K562 (cell line): Measurements from ENCODE around the gene GCNT2. TPM values are rescaled to one million over a fixed set of nuclear protein-coding genes. Genes with fewer than 3 reads are reported as not detected.
A peak's percentile ranks its signal among the peaks of the same experiment; 100 is the strongest.

Experiments
- ATAC-seq: fragments of 200-7000 bp; cut with Tn5 transposase; 3 replicates; pipeline ENCODE4 v1.9.1; 2020; ENCODE audit warnings: moderate library complexity
- BruUV-seq: library from RNA; stranded (reverse); fragments of 400-500 nt; replicated peaks from 2 replicates; lab custom pipeline; 2021; lab: Mats Ljungman, UMichigan
- CTCF ChIA-PET: fragments of 300-600 bp; formaldehyde crosslinking; extraction: SDS; loops from one replicate; lab custom pipeline; 2021; ENCODE audit warnings: low intra/inter-chr PET ratio; lab: Yijun Ruan, JAX
- POLR2A ChIA-PET: fragments of 300-600, 350-650 bp; sonication (Branson Sonifier 250); formaldehyde crosslinking; extraction: SDS; loops from one replicate; lab custom pipeline; 2021; ENCODE audit warnings: antibody characterized with exemption, inconsistent platforms; lab: Yijun Ruan, JAX
- DNase-seq, 4 experiments: peaks; one replicate each; pipeline versions ENCODE4 v3.0.0 to v3.0.0-alpha.2; 2011 to 2018; ENCODE audit warnings: low spot score in 3 of 4, mixed read lengths in 3 of 4; ENCODE audit errors: extremely low read depth in 1 of 4
- FAIRE-seq: peaks from 2 replicates; lab custom pipeline; 2011; peaks lifted over from hg19 to GRCh38; lab: Jason Lieb, UNC
- H2AFZ ChIP-seq: 2 replicates; pipeline ENCODE4 v1.6.0; 2011; ENCODE audit warnings: low read depth, low read length, control low read depth, inconsistent platforms
- H3K27ac ChIP-seq: fragments of 200-600 bp; 3 replicates; pipeline ENCODE4 v1.8.0; 2011; ENCODE audit warnings: low read depth, mild to moderate bottlenecking, control low read depth, inconsistent platforms, low read length, moderate library complexity, mixed read lengths; ENCODE audit errors: extremely low read depth
- H3K27me3 ChIP-seq, 2 experiments: fragments of 300-600 bp in 1 of 2; 2 replicates in 1 of 2; 3 replicates in 1 of 2; pipeline versions ENCODE4 v1.6.0 to v1.8.0; 2011; ENCODE audit warnings: inconsistent platforms in 2 of 2, low read length in 2 of 2, mild to moderate bottlenecking in 1 of 2, mixed read lengths in 1 of 2, moderate library complexity in 1 of 2; ENCODE audit not compliant: control insufficient read depth in 2 of 2, insufficient read depth in 2 of 2
- H3K36me3 ChIP-seq: fragments of 300-600 bp; 3 replicates; pipeline ENCODE4 v1.8.0; 2011; ENCODE audit warnings: mild to moderate bottlenecking, low read length, inconsistent platforms; ENCODE audit not compliant: control insufficient read depth, insufficient read depth
- H3K4me1 ChIP-seq, 2 experiments: fragments of 200-600 bp in 1 of 2; replicated peaks in 1 of 2; 2 replicates in 1 of 2; 3 replicates in 1 of 2; pipeline versions ENCODE4 v1.5.1 to v1.8.0; 2011; ENCODE audit warnings: inconsistent platforms in 2 of 2, low read length in 2 of 2, mild to moderate bottlenecking in 1 of 2, mixed read lengths in 1 of 2, moderate library complexity in 1 of 2; ENCODE audit not compliant: control insufficient read depth in 2 of 2, insufficient read depth in 2 of 2
- H3K4me2 ChIP-seq: 2 replicates; pipeline ENCODE4 v1.6.1; 2011; ENCODE audit warnings: low read length, control low read depth, inconsistent platforms, mixed read lengths; ENCODE audit not compliant: insufficient read depth
- H3K4me3 ChIP-seq: fragments of 200-600 bp; sonication (generic), shearing (Covaris generic); 2 replicates; pipeline ENCODE4 v1.5.1; 2016; ENCODE audit warnings: control low read depth, inconsistent platforms
- H3K79me2 ChIP-seq: fragments of 200-600 bp; 3 replicates; pipeline ENCODE4 v1.8.0; 2011; ENCODE audit warnings: low read length, inconsistent platforms; ENCODE audit not compliant: control insufficient read depth, insufficient read depth
- H3K9ac ChIP-seq, 2 experiments: 2 replicates each; pipeline versions ENCODE4 v1.6.0 to v1.6.1; 2011; ENCODE audit warnings: low read depth in 2 of 2, low read length in 2 of 2, control low read depth in 1 of 2, inconsistent platforms in 1 of 2, mild to moderate bottlenecking in 1 of 2, mixed read lengths in 1 of 2; ENCODE audit not compliant: insufficient read depth in 1 of 2
- H3K9me1 ChIP-seq: one replicate; pipeline ENCODE4 v1.6.0; 2011; ENCODE audit warnings: inconsistent platforms, mild to moderate bottlenecking, low read length, moderate library complexity; ENCODE audit not compliant: control insufficient read depth, insufficient read depth
- H3K9me3 ChIP-seq: replicated peaks from 2 replicates; pipeline ENCODE4 v1.5.1; 2011; ENCODE audit warnings: low read depth, low read length, inconsistent platforms; ENCODE audit not compliant: control insufficient read depth, insufficient read depth
- H4K20me1 ChIP-seq: replicated peaks from 2 replicates; pipeline ENCODE4 v1.6.1; 2011; ENCODE audit warnings: low read length, inconsistent platforms, mixed read lengths; ENCODE audit not compliant: control insufficient read depth, insufficient read depth
- ARID2 ChIP-seq: fragments of 450-650 bp; IDR thresholded peaks from 2 replicates; pipeline ENCODE4 v1.6.1; 2017; ENCODE audit warnings: antibody characterized with exemption, mild to moderate bottlenecking
- CEBPG ChIP-seq, 3 experiments: fragments of 200-800 bp in 1 of 3; sonication (Bioruptor generic) in 1 of 3; sonication (generic) in 1 of 3; formaldehyde crosslinking in 1 of 3; IDR thresholded peaks in 2 of 3; conservative IDR thresholded peaks in 1 of 3; 2 replicates each; pipeline versions ENCODE4 v1.6.1 to v1.8.0; 2016 to 2022; ENCODE audit warnings: missing compliant biosample characterization in 2 of 3, missing genetic modification characterization in 2 of 3, mild to moderate bottlenecking in 1 of 3, missing genetic modification reagents in 1 of 3
- EWSR1 ChIP-seq: fragments of 450-650 bp; IDR thresholded peaks from 2 replicates; pipeline ENCODE4 v1.6.1; 2018; ENCODE audit warnings: borderline replicate concordance, mild to moderate bottlenecking, low read depth, moderate library complexity; ENCODE audit not compliant: partially characterized antibody
- FOXP1 ChIP-seq: sonication (generic); formaldehyde crosslinking; IDR thresholded peaks from 2 replicates; pipeline ENCODE4 v1.8.0; 2022; ENCODE audit warnings: mild to moderate bottlenecking, missing genetic modification reagents
- ID3 ChIP-seq, 2 experiments: fragments of 250-450 bp in 1 of 2; fragments of 450-650 bp in 1 of 2; sonication (Bioruptor Pico) in 1 of 2; IDR thresholded peaks; 2 replicates each; pipeline versions ENCODE4 v1.6.1 to v1.8.0; 2016 to 2021; ENCODE audit warnings: mild to moderate bottlenecking in 2 of 2, moderate library complexity in 2 of 2, missing compliant biosample characterization in 1 of 2, missing genetic modification characterization in 1 of 2
- KLF13 ChIP-seq: fragments of 450-650 bp; IDR thresholded peaks from 2 replicates; pipeline ENCODE4 v1.6.1; 2016; ENCODE audit warnings: missing genetic modification characterization, low read depth, mild to moderate bottlenecking, missing compliant biosample characterization, moderate library complexity, borderline replicate concordance
- RB1 ChIP-seq: fragments of 450-650 bp; IDR thresholded peaks from 2 replicates; pipeline ENCODE4 v1.6.1; 2017; ENCODE audit warnings: low read depth, mild to moderate bottlenecking
- SMARCA5 ChIP-seq: fragments of 450-650 bp; IDR thresholded peaks from 2 replicates; pipeline ENCODE4 v1.6.1; 2016
- SPI1 ChIP-seq: IDR thresholded peaks from 2 replicates; pipeline ENCODE4 v1.6.1; 2011; ENCODE audit warnings: low read depth, low read length, control low read depth, borderline replicate concordance
- ZC3H8 ChIP-seq: fragments of 450-650 bp; IDR thresholded peaks from 2 replicates; pipeline ENCODE4 v1.6.1; 2017
- ZFPM2 ChIP-seq: fragments of 250-450 bp; sonication (Bioruptor Pico); IDR thresholded peaks from 2 replicates; pipeline ENCODE4 v1.5.1; 2022; ENCODE audit warnings: mild to moderate bottlenecking
- ZFX ChIP-seq: sonication (generic); formaldehyde crosslinking; IDR thresholded peaks from 2 replicates; pipeline ENCODE4 v1.8.0; 2022; ENCODE audit warnings: mild to moderate bottlenecking, missing genetic modification reagents, moderate library complexity
- ZMIZ1 ChIP-seq, 2 experiments: fragments of 150-350 bp in 1 of 2; IDR thresholded peaks; 2 replicates each; pipeline ENCODE4 v1.6.1; 2012 to 2016; ENCODE audit warnings: low read depth in 2 of 2, low read length in 2 of 2, mild to moderate bottlenecking in 1 of 2, moderate library complexity in 1 of 2
- ZNF347 ChIP-seq: fragments of 450-650 bp; formaldehyde crosslinking; IDR thresholded peaks from 2 replicates; pipeline ENCODE4 v1.4.0; 2020; ENCODE audit warnings: low read depth, mild to moderate bottlenecking, moderate library complexity
- ZNF740 ChIP-seq, 3 experiments: fragments of 200-800 bp in 1 of 3; sonication (Bioruptor generic) in 1 of 3; sonication (generic) in 1 of 3; formaldehyde crosslinking in 1 of 3; IDR thresholded peaks; 2 replicates each; pipeline versions ENCODE4 v1.6.1 to v1.8.0; 2016 to 2022; ENCODE audit warnings: mild to moderate bottlenecking in 2 of 3, missing compliant biosample characterization in 2 of 3, missing genetic modification characterization in 2 of 3, missing genetic modification reagents in 1 of 3
- ZNF766 ChIP-seq: fragments of 200-800 bp; sonication (Bioruptor generic); conservative IDR thresholded peaks from 2 replicates; pipeline ENCODE4 v1.6.1; 2016; ENCODE audit warnings: missing genetic modification characterization, missing compliant biosample characterization
- WGBS: fragments of 100-300 bp; shearing (Covaris generic); methylation state at CpG from one replicate; pipeline ENCODE4 v1.1.6; 2016; ENCODE audit warnings: low coverage, mixed read lengths; ENCODE audit not compliant: insufficient coverage; ENCODE audit errors: missing lambda C conversion rate; 5-methylcytosine and 5-hydroxymethylcytosine counted together
- in situ Hi-C: fragments of 300-500 bp; cut with MboI; formaldehyde crosslinking; loops from 4 replicates; pipeline ENCODE4 v1.15.0; 2018; ENCODE audit warnings: inconsistent platforms, mixed read lengths
- intact Hi-C: fragments of 100-400 bp; cut with micrococcal nuclease; formaldehyde crosslinking; loops from 2 replicates; pipeline ENCODE4 v1.14.2; 2022
- polyA plus RNA-seq, 8 experiments: library from polyadenylated mRNA; depleted of rRNA in 4 of 8; stranded (reverse) in 5 of 8; unstranded in 3 of 8; fragments of >200 nt; fragmentation: Nextera tagmentation in 2 of 8; fragmentation: Illumina TruSeq in 1 of 8; extraction: Ambion mirVana in 2 of 8; extraction: Trizol in 1 of 8; gene quantifications; 2 replicates each; pipeline versions ENCODE4 v1.2.1 to v1.2.3, GENCODE V29; 2011 to 2014; ENCODE audit warnings: inconsistent platforms in 1 of 8, missing spikeins in 1 of 8
- total RNA-seq, 7 experiments: library from RNA; depleted of rRNA in 6 of 7; stranded (reverse); fragments of >200 nt in 6 of 7; fragmentation: Illumina TruSeq in 2 of 7; extraction: Trizol in 2 of 7; gene quantifications; 2 replicates each; pipeline versions ENCODE4 v1.2.1 to v1.2.3, GENCODE V29; 2011 to 2021; ENCODE audit warnings: low replicate concordance in 1 of 7

The GCNT2 gene
- total and polyA plus RNA-seq, 9 of the 15 experiments (the other 6 are each of a cell fraction or from before 2014, with no cell fraction given), result 0.78 to 2.6 (median 1.6) TPM

GRCh38 chr6:10520468-10520867 lies 683 bp upstream of the GCNT2 start:
- DNase-seq (no peak), FAIRE-seq (no peak), ATAC-seq (no peak)
- Histone ChIP-seq H2AFZ (peak overlapping the region; percentile 93), H3K4me2 (no peak overlapping the region), H3K9me1 (no peaks in the 10 kb centered on the region), H3K4me3 (no peak overlapping the region), H3K27ac (no peak overlapping the region; the same call in 1 of the 3 replicates), H3K79me2 (no peaks in the 10 kb centered on the region), H3K9ac (peak overlapping the region in 1 of 2 experiments; percentile 64; a peak in 1 of 4 replicates), H3K36me3 (no peaks in the 10 kb centered on the region), H4K20me1 (no peaks in the 10 kb centered on the region), H3K4me1 (peaks cover 20 to 29% of the 10 kb centered on the region in 2 experiments), H3K27me3 (no peaks in the 10 kb centered on the region), H3K9me3 (no peaks in the 10 kb centered on the region)
- ChIA-PET CTCF (no interaction called here), POLR2A (interaction anchor here (1.0 to 1.6 kb wide), 2 partner anchors 12 to 282 kb away, joined by 3 read pairs; no protein-coding TSS in a partner anchor)
- in situ Hi-C loops (no loop called here), intact Hi-C loops (no loop called here)
- BruUV-seq, result no TSS peak
- 47% methylated on average over 2 of the region's 2 CpGs for WGBS
- TF ChIP-seq FOXP1 (CRISPR knock-in tag) (no peak), ZFPM2 (CRISPR knock-in tag) (no peak), SMARCA5 (no peak), ARID2 (no peak), EWSR1 (no peak), ZC3H8 (no peak), RB1 (no peak), ZNF766 (0 out of 2 replicates have a peak, but pooled peaks have one; percentile 6), ZFX (CRISPR knock-in tag) (no peak; the same call in 1 of the 2 replicates), ZNF740 (CRISPR knock-in tag; IDR thresholded peaks at IDR 0.05) (no peak), ZNF740 (tag; IDR thresholded peaks at IDR 0.05) (no peak), ID3 (CRISPR knock-in tag; IDR thresholded peaks at IDR 0.05) (no peak), ID3 (tag; IDR thresholded peaks at IDR 0.05) (no peak), KLF13 (tag) (no peak), CEBPG (CRISPR knock-in tag; IDR thresholded peaks at IDR 0.05) (no peak), CEBPG (tag; conservative IDR thresholded peaks at IDR 0.05 in 1 of 2, IDR thresholded peaks at IDR 0.05 in 1 of 2) (no peak), SPI1 (peak; percentile 85), ZMIZ1 (IDR thresholded peaks at IDR 0.05; ENCODE audit: low read depth in 2 of 2, low read length in 2 of 2) (no peak), ZNF347 (CRISPR knock-in tag) (no peak)
